Smooth muscle cell (in vitro differentiated cells): ENCODE data around the gene EXD3. TPM values are rescaled to one million over a fixed set of nuclear protein-coding genes. Genes with fewer than 3 reads are reported as not detected.

Source experiments
- DNase-seq: peaks from one replicate; lab custom pipeline; 2025; ENCODE audit not compliant: unreplicated experiment; lab: John Stamatoyannopoulos, UW
- H2AFZ ChIP-seq: fragments of 200-600 bp; sonication (generic); 2 replicates; pipeline ENCODE4 v1.6.0; 2016; ENCODE audit warnings: antibody characterized with exemption, low read depth, mild to moderate bottlenecking
- H3F3A ChIP-seq: fragments of 200-600 bp; sonication (generic); 2 replicates; pipeline ENCODE4 v1.6.0; 2017; ENCODE audit warnings: antibody characterized with exemption, low read depth
- H3K27ac ChIP-seq: fragments of 200-600 bp; sonication (generic); 2 replicates; pipeline ENCODE4 v1.5.1; 2016; ENCODE audit warnings: low read depth, mild to moderate bottlenecking
- H3K27me3 ChIP-seq: fragments of 200-600 bp; sonication (generic); 2 replicates; pipeline ENCODE4 v1.6.1; 2016; ENCODE audit warnings: low read depth, mild to moderate bottlenecking
- H3K36me3 ChIP-seq: fragments of 200-600 bp; sonication (generic); 2 replicates; pipeline ENCODE4 v1.5.1; 2016; ENCODE audit warnings: low read depth
- H3K4me1 ChIP-seq: fragments of 200-600 bp; sonication (generic); 2 replicates; pipeline ENCODE4 v1.5.1; 2016; ENCODE audit warnings: low read depth
- H3K4me2 ChIP-seq: fragments of 200-600 bp; sonication (generic); 2 replicates; pipeline ENCODE4 v1.6.0; 2016; ENCODE audit warnings: mild to moderate bottlenecking
- H3K4me3 ChIP-seq: fragments of 200-600 bp; sonication (generic); 2 replicates; pipeline ENCODE4 v1.5.1; 2016; ENCODE audit warnings: mild to moderate bottlenecking
- H3K79me2 ChIP-seq: fragments of 200-600 bp; sonication (generic); 2 replicates; pipeline ENCODE4 v1.6.0; 2016; ENCODE audit warnings: low read depth, mild to moderate bottlenecking
- H3K9ac ChIP-seq: fragments of 200-600 bp; sonication (generic); 2 replicates; pipeline ENCODE4 v1.6.0; 2016; ENCODE audit warnings: low read depth
- H3K9me3 ChIP-seq: fragments of 200-600 bp; sonication (generic); replicated peaks from 2 replicates; pipeline ENCODE4 v1.5.1; 2016; ENCODE audit warnings: low read depth
- H4K20me1 ChIP-seq: fragments of 200-600 bp; sonication (generic); 2 replicates; pipeline ENCODE4 v1.6.0; 2016; ENCODE audit warnings: low read depth
- WGBS: methylation state at CpG from one replicate; pipeline ENCODE4 v1.1.7; 2016; ENCODE audit warnings: low lambda C conversion rate; 5-methylcytosine and 5-hydroxymethylcytosine counted together
- polyA plus RNA-seq: library from polyadenylated mRNA; unstranded; fragments of >200 nt; fragmentation: Nextera tagmentation; extraction: Ambion mirVana; gene quantifications from 2 replicates; pipeline ENCODE4 v1.2.1, GENCODE V29; 2016
- total RNA-seq: library from RNA; depleted of rRNA; stranded (reverse); fragments of >200 nt; gene quantifications from 2 replicates; pipeline ENCODE4 v1.2.3, GENCODE V29; 2014
- TF ChIP-seq, protein P1 (sequence below): fragments of 200-600 bp; sonication (generic); IDR thresholded peaks from 2 replicates; pipeline ENCODE4 v1.5.1; 2017; ENCODE audit warnings: borderline replicate concordance, mild to moderate bottlenecking, antibody characterized with exemption; ENCODE audit not compliant: insufficient read depth, poor library complexity, severe bottlenecking

Gene EXD3
- total and polyA plus RNA-seq, 2 experiments from 2014 or later, result 3.1 to 15.7 TPM

DNA sequence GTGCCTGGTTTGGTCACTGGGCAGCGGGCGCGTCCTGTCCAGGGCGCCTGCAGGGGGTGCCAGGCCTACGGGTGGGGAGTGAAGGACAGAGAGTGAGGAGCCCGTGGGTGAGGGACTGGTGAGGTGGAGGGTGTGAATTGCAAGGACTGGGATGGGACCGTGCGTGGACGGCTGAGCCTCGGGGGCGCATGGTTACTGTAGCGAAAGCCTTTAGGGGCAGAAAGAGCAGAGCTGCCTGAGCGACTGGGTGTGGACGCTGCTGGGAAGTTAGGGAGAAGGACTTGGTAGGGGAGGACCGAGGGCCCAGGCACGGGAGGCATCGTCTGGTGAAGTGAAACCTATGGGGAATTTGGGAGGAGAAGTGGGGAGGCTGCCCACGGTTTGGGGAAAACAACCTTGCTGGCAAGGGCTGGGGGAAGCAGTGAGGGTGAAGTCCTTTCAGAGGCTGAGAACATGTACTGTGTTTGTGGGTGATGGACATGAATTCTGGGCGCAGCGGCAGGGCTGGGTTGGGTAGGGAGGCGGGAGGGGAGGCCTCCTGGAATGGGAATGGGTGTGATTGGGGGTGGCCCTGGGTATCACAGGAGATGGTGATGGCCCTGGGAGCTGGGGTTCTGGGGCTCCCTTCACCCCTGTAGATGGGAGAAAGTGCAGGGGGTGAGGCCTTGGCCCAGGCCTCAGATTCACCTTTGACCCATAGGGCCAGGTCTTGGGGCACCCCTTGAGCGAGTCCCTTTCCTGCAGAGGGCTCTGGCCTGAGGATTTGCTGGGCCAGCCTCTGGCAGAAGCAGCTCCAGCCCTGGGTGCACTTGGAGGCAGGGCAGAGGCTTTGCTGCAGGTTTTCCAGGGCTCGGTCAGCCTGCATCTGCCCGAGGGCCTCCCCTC, 147.1 kb downstream of the EXD3 start:
- Histone ChIP-seq H4K20me1 (peaks cover 38% of the 10 kb centered on the region), H3K4me3 (no peak overlapping the region), H3F3A (no peaks in the 10 kb centered on the region), H3K27me3 (peaks cover 3% of the 10 kb centered on the region), H2AFZ (no peak overlapping the region), H3K4me2 (no peak overlapping the region), H3K27ac (no peak overlapping the region), H3K9ac (no peak overlapping the region), H3K9me3 (no peaks in the 10 kb centered on the region), H3K79me2 (no peaks in the 10 kb centered on the region), H3K36me3 (no peaks in the 10 kb centered on the region), H3K4me1 (peaks cover 15% of the 10 kb centered on the region)
- no peak for DNase-seq
- WGBS, result 87% methylated on average over 21 of the region's 24 CpGs
- TF ChIP-seq, protein P1, sequence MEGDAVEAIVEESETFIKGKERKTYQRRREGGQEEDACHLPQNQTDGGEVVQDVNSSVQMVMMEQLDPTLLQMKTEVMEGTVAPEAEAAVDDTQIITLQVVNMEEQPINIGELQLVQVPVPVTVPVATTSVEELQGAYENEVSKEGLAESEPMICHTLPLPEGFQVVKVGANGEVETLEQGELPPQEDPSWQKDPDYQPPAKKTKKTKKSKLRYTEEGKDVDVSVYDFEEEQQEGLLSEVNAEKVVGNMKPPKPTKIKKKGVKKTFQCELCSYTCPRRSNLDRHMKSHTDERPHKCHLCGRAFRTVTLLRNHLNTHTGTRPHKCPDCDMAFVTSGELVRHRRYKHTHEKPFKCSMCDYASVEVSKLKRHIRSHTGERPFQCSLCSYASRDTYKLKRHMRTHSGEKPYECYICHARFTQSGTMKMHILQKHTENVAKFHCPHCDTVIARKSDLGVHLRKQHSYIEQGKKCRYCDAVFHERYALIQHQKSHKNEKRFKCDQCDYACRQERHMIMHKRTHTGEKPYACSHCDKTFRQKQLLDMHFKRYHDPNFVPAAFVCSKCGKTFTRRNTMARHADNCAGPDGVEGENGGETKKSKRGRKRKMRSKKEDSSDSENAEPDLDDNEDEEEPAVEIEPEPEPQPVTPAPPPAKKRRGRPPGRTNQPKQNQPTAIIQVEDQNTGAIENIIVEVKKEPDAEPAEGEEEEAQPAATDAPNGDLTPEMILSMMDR, result no peak

DNA sequence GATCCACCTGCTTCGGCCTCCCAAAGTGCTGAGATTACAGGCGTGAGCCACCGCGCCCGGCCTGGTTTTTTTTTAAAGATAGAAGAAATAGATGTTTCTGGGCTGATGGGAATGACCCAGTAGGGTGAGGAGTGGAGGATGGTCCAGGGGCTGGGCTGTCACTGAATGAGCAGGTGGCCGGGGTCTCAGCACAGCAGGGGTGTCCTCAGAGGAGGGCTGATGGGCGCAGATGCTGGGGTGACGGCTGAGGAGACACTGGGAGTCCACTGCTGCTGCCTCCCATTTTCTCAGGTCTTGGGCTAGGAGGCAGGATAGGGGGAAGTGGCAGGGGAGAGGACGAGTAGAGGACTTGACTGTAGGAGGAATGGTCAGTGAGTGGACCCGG, 147.8 kb downstream of the EXD3 start:
- no peaks in the 10 kb centered on the region for H3F3A ChIP-seq

DNA sequence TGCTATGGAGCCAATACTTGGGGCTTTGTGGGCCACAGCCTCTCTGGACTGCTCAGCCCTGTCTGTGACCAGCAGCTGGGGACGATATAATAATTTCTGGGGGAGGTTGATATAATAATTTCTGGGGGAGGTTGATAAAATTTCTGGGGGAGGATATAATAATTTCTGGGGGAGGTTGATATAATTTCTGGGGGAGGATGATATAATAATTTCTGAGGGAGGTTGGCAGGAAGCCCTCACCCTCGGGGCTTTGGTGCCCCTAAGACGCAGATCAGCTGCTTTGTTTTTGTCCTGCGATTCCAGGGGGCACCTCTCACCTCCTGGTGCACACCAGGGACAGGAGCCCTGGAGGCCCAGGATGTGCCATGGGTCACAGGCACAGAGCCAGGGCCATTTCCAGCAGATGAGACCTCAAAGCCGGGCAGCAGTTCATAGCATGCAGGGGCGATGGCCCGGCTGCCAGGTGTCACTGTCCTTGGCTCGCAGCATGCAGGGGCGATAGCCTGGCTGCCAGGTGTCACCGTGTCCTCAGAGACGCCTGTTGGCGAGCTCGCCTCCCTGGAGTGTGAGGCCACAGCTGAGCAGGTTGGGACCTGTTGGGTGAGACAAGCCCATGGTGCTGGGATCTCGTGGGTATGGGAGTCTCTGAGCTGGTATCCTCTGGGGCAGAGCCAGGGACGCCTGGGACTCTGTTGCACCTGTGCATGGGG, 149.2 kb downstream of the EXD3 start:
- Histone ChIP-seq H3K4me3 (no peak overlapping the region), H3K27me3 (no peaks in the 10 kb centered on the region), H3K36me3 (no peaks in the 10 kb centered on the region), H3K79me2 (no peaks in the 10 kb centered on the region), H3K9ac (no peak overlapping the region), H2AFZ (no peak overlapping the region), H4K20me1 (peaks cover 33% of the 10 kb centered on the region), H3K9me3 (no peaks in the 10 kb centered on the region), H3K4me1 (peaks cover 15% of the 10 kb centered on the region), H3K4me2 (no peak overlapping the region), H3K27ac (no peak overlapping the region), H3F3A (no peaks in the 10 kb centered on the region)
- TF ChIP-seq, protein P1, result no peak
- no peak for DNase-seq
- 81% methylated on average over 15 of the region's 15 CpGs for WGBS

More for the DNA sequence above, 147.8 kb downstream of the EXD3 start:
- Histone ChIP-seq H3K4me3 (no peak overlapping the region), H3K27me3 (no peaks in the 10 kb centered on the region), H3K4me1 (peaks cover 15% of the 10 kb centered on the region), H2AFZ (no peak overlapping the region), H3K9ac (no peak overlapping the region), H3K79me2 (no peaks in the 10 kb centered on the region), H3K4me2 (no peak overlapping the region), H3K36me3 (no peaks in the 10 kb centered on the region), H4K20me1 (peaks cover 35% of the 10 kb centered on the region), H3K27ac (no peak overlapping the region), H3K9me3 (no peaks in the 10 kb centered on the region)
- 94% methylated on average over 10 of the region's 10 CpGs for WGBS
- DNase-seq, result no peak
- TF ChIP-seq, protein P1, result no peak
